Measurements from ENCODE around the gene L1CAM. TPM values are rescaled to one million over a fixed set of nuclear protein-coding genes. Genes with fewer than 3 reads are reported as not detected.

L1CAM gene
- total and polyA plus RNA-seq, 12 donors, result 0.52 to 50.1 (median 7.2) TPM

DNA sequence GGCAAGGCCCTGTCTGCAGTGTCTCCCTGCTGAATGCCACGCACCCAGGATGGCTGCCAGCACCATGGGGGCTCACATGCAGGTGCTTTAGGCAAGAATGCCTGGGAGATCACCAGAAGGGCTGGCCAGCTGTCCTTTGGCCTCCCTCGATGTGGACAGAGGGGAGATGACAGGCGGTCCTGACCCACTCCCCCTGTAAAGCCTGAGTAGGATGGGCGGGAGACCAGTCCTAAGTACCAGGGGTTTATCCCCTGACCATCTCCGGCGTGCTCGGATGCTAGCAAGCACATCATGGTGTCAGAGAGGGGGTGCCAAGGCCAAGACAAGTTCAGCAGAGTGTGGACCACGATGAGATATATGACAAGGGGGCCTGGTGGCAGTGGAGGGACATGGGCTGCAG is 60.9 kb downstream of the L1CAM start:
- Histone ChIP-seq H3K27me3 (peaks cover 38% of the 10 kb centered on the region), H3K4me3 (no peak overlapping the region), H3K36me3 (replicated peaks in 1 of 2) (no peaks in the 10 kb centered on the region), H3K27ac (no peak overlapping the region), H3K9me3 (replicated peaks in 1 of 3) (no peaks in the 10 kb centered on the region), H3K4me1 (replicated peaks in 1 of 2) (no peaks in the 10 kb centered on the region)
- intact Hi-C loops (cut with DNase I), result no loop called here
- no peak for TF ChIP-seq CTCF (IDR thresholded peaks at IDR 0.05)
- TF ChIP-seq POLR2A (IDR thresholded peaks at IDR 0.05), result no peak
- DNase-seq, result no peak
- 75 to 84% (median 78%) methylated on average over 6 to 8 of the region's 8 CpGs; no CpG with 5 or more reads in 1 of the 4 donors for WGBS, 4 donors

DNA sequence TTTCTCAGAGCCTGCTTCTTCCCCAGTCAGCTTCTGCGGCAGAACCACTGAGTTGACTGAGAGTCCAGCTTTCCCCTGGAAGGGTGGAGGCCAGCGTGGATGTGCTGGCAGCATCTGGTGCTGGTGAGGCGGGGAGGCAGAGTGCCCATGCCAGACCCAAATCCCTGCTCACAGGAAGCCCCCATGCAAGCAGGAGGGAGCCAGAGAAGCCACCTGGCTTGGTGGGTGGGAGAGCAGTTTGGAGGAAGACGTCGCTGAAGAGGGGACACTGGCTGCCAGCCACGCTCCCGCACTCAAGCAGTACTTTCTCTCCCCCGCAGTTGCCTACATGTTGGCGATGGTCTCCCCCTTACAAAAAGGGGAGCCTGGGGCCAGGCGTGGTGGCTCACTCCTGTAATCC is 61.6 kb downstream of the L1CAM start:
- 83 to 90% (median 89%) methylated on average over 10 of the region's 10 CpGs; no CpG with 5 or more reads in 1 of the 4 donors for WGBS, 4 donors
- peaks cover 35% of the 10 kb centered on the region for H3K27me3 ChIP-seq
- TF ChIP-seq CTCF (IDR thresholded peaks at IDR 0.05), result no peak
- TF ChIP-seq POLR2A (IDR thresholded peaks at IDR 0.05), result no peak

DNA sequence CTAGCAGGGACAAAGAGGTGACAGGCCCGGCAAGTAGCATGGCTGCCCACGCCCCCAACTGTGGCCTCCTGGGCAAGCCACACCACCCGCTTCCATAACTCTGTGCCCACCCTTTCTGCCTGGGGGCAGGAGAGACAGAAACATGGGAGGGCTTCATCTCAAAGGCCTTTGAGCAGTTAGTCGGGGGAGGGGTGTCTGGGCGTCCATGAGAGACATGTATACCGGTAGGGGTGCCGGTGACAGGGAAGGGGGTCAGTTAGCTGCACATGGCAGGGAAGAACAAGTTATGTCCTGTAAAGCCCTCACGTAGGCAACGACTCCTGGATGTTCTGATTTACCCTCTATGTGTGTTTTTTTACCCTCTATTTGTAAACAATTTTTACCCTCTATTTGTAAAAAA is 64.9 kb downstream of the L1CAM start:
- Histone ChIP-seq H3K4me3 (no peak overlapping the region), H3K27ac (no peak overlapping the region), H3K9me3 (replicated peaks in 1 of 3) (no peaks in the 10 kb centered on the region), H3K36me3 (replicated peaks in 1 of 2) (no peaks in the 10 kb centered on the region), H3K27me3 (peaks cover 42% of the 10 kb centered on the region), H3K4me1 (replicated peaks in 1 of 2) (peaks cover 0 to 6% of the 10 kb centered on the region in 2 donors)
- no peak for DNase-seq
- TF ChIP-seq POLR2A (IDR thresholded peaks at IDR 0.05) (no peak), CTCF (IDR thresholded peaks at IDR 0.05) (no peak)
- intact Hi-C loops (cut with DNase I), result no loop called here
- 81 to 88% (median 84%) methylated on average over 7 to 9 of the region's 9 CpGs for WGBS, 4 donors

More for the DNA sequence above, 61.6 kb downstream of the L1CAM start:
- H3K9me3 ChIP-seq (replicated peaks in 1 of 3), result no peaks in the 10 kb centered on the region
- no peak for DNase-seq
- H3K36me3 ChIP-seq (replicated peaks in 1 of 2), result no peaks in the 10 kb centered on the region
- H3K4me3 ChIP-seq, result no peak overlapping the region
- no peak overlapping the region for H3K27ac ChIP-seq
- intact Hi-C loops (cut with DNase I), result no loop called here
- peaks cover 0 to 2% of the 10 kb centered on the region in 2 donors for H3K4me1 ChIP-seq (replicated peaks in 1 of 2)

DNA sequence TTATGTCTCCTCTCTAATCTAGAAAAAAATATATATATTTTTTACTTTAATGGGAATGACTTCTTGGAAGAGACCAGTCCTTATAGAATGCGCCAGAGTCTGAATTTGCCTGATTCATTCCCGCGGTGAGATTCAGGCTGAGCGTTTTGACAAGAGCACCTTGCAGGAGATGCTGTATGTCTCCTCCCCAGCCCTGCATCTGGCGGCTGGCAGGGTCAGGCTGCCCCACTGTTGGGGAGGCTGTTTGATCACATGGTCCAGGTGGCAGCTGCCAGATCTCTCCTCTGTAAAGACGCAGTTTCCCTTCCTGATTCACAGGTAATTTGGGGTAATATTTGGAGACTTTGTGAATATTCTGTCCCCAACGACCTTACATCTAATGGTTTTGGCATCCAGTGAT is 65.4 kb downstream of the L1CAM start:
- Histone ChIP-seq H3K9me3 (replicated peaks in 1 of 3) (no peaks in the 10 kb centered on the region), H3K4me3 (no peak overlapping the region), H3K36me3 (replicated peaks in 1 of 2) (no peaks in the 10 kb centered on the region), H3K4me1 (replicated peaks in 1 of 2) (peaks cover 0 to 6% of the 10 kb centered on the region in 2 donors), H3K27ac (no peak overlapping the region), H3K27me3 (peaks cover 42% of the 10 kb centered on the region)
- TF ChIP-seq POLR2A (IDR thresholded peaks at IDR 0.05), result no peak
- TF ChIP-seq CTCF (IDR thresholded peaks at IDR 0.05), result no peak
- intact Hi-C loops (cut with DNase I), result no loop called here
- no peak for DNase-seq
- WGBS, 4 donors, result 72 to 95% (median 80%) methylated on average over 4 to 7 of the region's 7 CpGs

All from adrenal gland (tissue), 12 donors.